H1 (cell line): ENCODE measurements around the gene TMEM161A. TPM values are rescaled to one million over a fixed set of nuclear protein-coding genes. Genes with fewer than 3 reads are reported as not detected.

Source experiments
- CHD7 ChIP-seq: fragments of 300-600 bp; sonication (generic); IDR thresholded peaks from 2 replicates; pipeline ENCODE4 v1.7.1; 2012; ENCODE audit warnings: low read length, moderate library complexity, mild to moderate bottlenecking, inconsistent platforms; ENCODE audit not compliant: insufficient replicate concordance
- EP300 ChIP-seq, 2 experiments: IDR thresholded peaks; 1 replicate in 1 of 2; 2 replicates in 1 of 2; pipeline ENCODE4 v1.6.1; 2011 to 2012; ENCODE audit warnings: low read depth in 2 of 2, low read length in 2 of 2, mild to moderate bottlenecking in 2 of 2, borderline replicate concordance in 1 of 2, inconsistent platforms in 1 of 2, moderate library complexity in 1 of 2
- SAP30 ChIP-seq: fragments of 300-600 bp; sonication (generic); IDR thresholded peaks from 2 replicates; pipeline ENCODE4 v1.7.1; 2012; ENCODE audit warnings: low read length, moderate library complexity, mild to moderate bottlenecking, inconsistent platforms; ENCODE audit not compliant: insufficient read depth, insufficient replicate concordance
- SIX5 ChIP-seq: IDR thresholded peaks from 2 replicates; pipeline ENCODE4 v1.6.1; 2011; ENCODE audit warnings: mild to moderate bottlenecking, low read depth, low read length
- TCF12 ChIP-seq: IDR thresholded peaks from 2 replicates; pipeline ENCODE4 v1.6.1; 2011; ENCODE audit warnings: low read depth, mild to moderate bottlenecking, low read length
- polyA plus RNA-seq, 7 experiments: library from polyadenylated mRNA; depleted of rRNA in 3 of 7; stranded (reverse) in 5 of 7; unstranded in 2 of 7; fragments of >200 nt in 5 of 7; fragments of 200-250 nt in 2 of 7; gene quantifications; 1 replicate in 5 of 7; 2 replicates in 1 of 7; 4 replicates in 1 of 7; pipeline versions ENCODE4 v1.2.1 to v1.2.3, GENCODE V29; 2011 to 2013; ENCODE audit warnings: missing spikeins in 2 of 7, mixed read lengths in 2 of 7
- total RNA-seq: library from RNA; stranded (reverse); fragmentation: NEBNext Ultra II Directional; extraction: Animal tissue kit (Norgen Biotek cat#: 25700); gene quantifications from 2 replicates; pipeline ENCODE4 v1.2.1, GENCODE V29; 2021

TMEM161A gene
- total and polyA plus RNA-seq, 2 of the 8 experiments (the other 6 are each of a cell fraction or from before 2014, with no cell fraction given): 47.8 to 103 TPM

GRCh38 chr19:19167612-19168011 is 29.3 kb upstream of the TMEM161A start (continued):
- no peak for TF ChIP-seq SAP30
- TF ChIP-seq EP300 (IDR thresholded peaks at IDR 0.05; ENCODE audit: borderline replicate concordance in 1 of 2, low read depth in 2 of 2, low read length in 2 of 2): no peak
- no peak for TF ChIP-seq TCF12
- TF ChIP-seq SIX5: no peak
- no peak for TF ChIP-seq CHD7
